GM12878 (cell line): ENCODE results near the gene MAPK8IP3. TPM values are rescaled to one million over a fixed set of nuclear protein-coding genes. Genes with fewer than 3 reads are reported as not detected.

Experiments used
- ATAC-seq: fragments of 200-7000 bp; cut with Tn5 transposase; 3 replicates; pipeline ENCODE4 v1.9.1; 2020; ENCODE audit warnings: mild to moderate bottlenecking, moderate library complexity
- BruUV-seq: library from RNA; stranded (reverse); fragments of 400-500 nt; replicated peaks from 2 replicates; lab custom pipeline; 2021; lab: Mats Ljungman, UMichigan
- CTCF ChIA-PET: fragments of 300-600 bp; sonication (Branson Sonifier 250); formaldehyde crosslinking; extraction: SDS; loops from one replicate; lab custom pipeline; 2021; ENCODE audit warnings: inconsistent platforms; lab: Yijun Ruan, JAX
- POLR2A ChIA-PET: fragments of 350-600 bp; formaldehyde crosslinking; extraction: SDS; loops from one replicate; lab custom pipeline; 2021; ENCODE audit warnings: inconsistent platforms; lab: Charles Lee
- RAD21 ChIA-PET: fragments of 300-600 bp; sonication (Branson Sonifier 250); formaldehyde crosslinking; loops from one replicate; lab custom pipeline; 2023; ENCODE audit warnings: antibody characterized with exemption; ENCODE audit not compliant: unreplicated experiment; lab: Charles Lee
- SMC1A ChIA-PET: fragments of 300-600 bp; sonication (Branson Sonifier 250); formaldehyde crosslinking; loops from one replicate; lab custom pipeline; 2023; ENCODE audit not compliant: unreplicated experiment, uncharacterized antibody; lab: Charles Lee
- DNase-seq: peaks from one replicate; pipeline ENCODE4 v3.0.0-alpha.2; 2011; ENCODE audit warnings: low read depth, low spot score
- FAIRE-seq: peaks from 3 replicates; lab custom pipeline; 2011; peaks lifted over from hg19 to GRCh38; lab: Jason Lieb, UNC
- H2AFZ ChIP-seq: 2 replicates; pipeline ENCODE4 v1.6.0; 2011; ENCODE audit warnings: low read depth, low read length, control low read depth; ENCODE audit not compliant: control insufficient read depth
- H3K27ac ChIP-seq: 2 replicates; pipeline ENCODE4 v1.5.1; 2011; ENCODE audit warnings: control low read depth; ENCODE audit not compliant: control insufficient read depth, insufficient read depth
- H3K27me3 ChIP-seq, 2 experiments: replicated peaks in 1 of 2; 2 replicates each; pipeline versions ENCODE4 v1.6.0 to v1.6.1; 2011; ENCODE audit warnings: low read length in 1 of 2; ENCODE audit not compliant: control insufficient read depth in 2 of 2, insufficient read depth in 2 of 2
- H3K36me3 ChIP-seq, 2 experiments: 2 replicates each; pipeline ENCODE4 v1.5.1; 2011; ENCODE audit warnings: low read length in 1 of 2; ENCODE audit not compliant: control insufficient read depth in 2 of 2, insufficient read depth in 2 of 2
- H3K4me1 ChIP-seq: 2 replicates; pipeline ENCODE4 v1.6.1; 2011; ENCODE audit warnings: mild to moderate bottlenecking, low read length, moderate library complexity, mixed read lengths; ENCODE audit not compliant: control insufficient read depth, insufficient read depth
- H3K4me2 ChIP-seq: 2 replicates; pipeline ENCODE4 v1.6.0; 2011; ENCODE audit warnings: control low read depth; ENCODE audit not compliant: control insufficient read depth, insufficient read depth
- H3K4me3 ChIP-seq: fragments of 200-600 bp; sonication (generic); 2 replicates; pipeline ENCODE4 v1.5.1; 2016
- H3K79me2 ChIP-seq: 2 replicates; pipeline ENCODE4 v1.6.0; 2011; ENCODE audit warnings: low read length; ENCODE audit not compliant: control insufficient read depth, insufficient read depth
- H3K9ac ChIP-seq: 2 replicates; pipeline ENCODE4 v1.8.0; 2011; ENCODE audit warnings: low read length, control low read depth, mixed read lengths; ENCODE audit not compliant: control insufficient read depth, insufficient read depth
- H3K9me3 ChIP-seq: replicated peaks from 3 replicates; pipeline ENCODE4 v1.5.1; 2011; ENCODE audit warnings: mild to moderate bottlenecking, low read length; ENCODE audit not compliant: control insufficient read depth, insufficient read depth
- H4K20me1 ChIP-seq: 2 replicates; pipeline ENCODE4 v1.6.0; 2011; ENCODE audit not compliant: control insufficient read depth, insufficient read depth
- BCL11A ChIP-seq: IDR thresholded peaks from 2 replicates; pipeline ENCODE4 v1.6.1; 2011; ENCODE audit warnings: low read depth, low read length
- E2F4 ChIP-seq: IDR thresholded peaks from 2 replicates; pipeline ENCODE4 v1.6.1; 2012; ENCODE audit warnings: low read depth, low read length, improper control_type of control experiment
- GABPA ChIP-seq: IDR thresholded peaks from 2 replicates; pipeline ENCODE4 v1.6.1; 2014; ENCODE audit warnings: antibody characterized with exemption, low read depth, mild to moderate bottlenecking, inconsistent platforms
- IKZF2 ChIP-seq, 2 experiments: fragments of 450-650 bp; IDR thresholded peaks; 2 replicates each; pipeline ENCODE4 v1.6.1; 2017; ENCODE audit warnings: mild to moderate bottlenecking in 2 of 2, moderate library complexity in 2 of 2
- JUND ChIP-seq: IDR thresholded peaks from 2 replicates; pipeline ENCODE4 v1.6.1; 2012; ENCODE audit warnings: low read depth, mild to moderate bottlenecking, low read length, improper control_type of control experiment, moderate library complexity
- KAT2A ChIP-seq: conservative IDR thresholded peaks from 2 replicates; pipeline ENCODE4 v1.6.1; 2011; ENCODE audit warnings: low read depth, low read length; ENCODE audit not compliant: control insufficient read depth
- PML ChIP-seq: IDR thresholded peaks from 2 replicates; pipeline ENCODE4 v1.6.1; 2012; ENCODE audit warnings: low read length, inconsistent platforms
- RFX5 ChIP-seq: IDR thresholded peaks from 2 replicates; pipeline ENCODE4 v1.6.1; 2011; ENCODE audit warnings: low read depth, low read length, improper control_type of control experiment
- SPI1 ChIP-seq: IDR thresholded peaks from 2 replicates; pipeline ENCODE4 v1.6.1; 2011; ENCODE audit warnings: low read depth, mild to moderate bottlenecking, low read length, moderate library complexity, borderline replicate concordance; ENCODE audit not compliant: insufficient read depth
- SREBF1 ChIP-seq: IDR thresholded peaks from 2 replicates; pipeline ENCODE4 v1.6.1; 2012; ENCODE audit warnings: mild to moderate bottlenecking, low read length
- SUPT20H ChIP-seq: IDR thresholded peaks from 2 replicates; pipeline ENCODE4 v1.6.1; 2011; ENCODE audit warnings: low read depth, mild to moderate bottlenecking, low read length, moderate library complexity, borderline replicate concordance; ENCODE audit not compliant: control insufficient read depth
- SUZ12 ChIP-seq: fragments of 200-600 bp; sonication (generic); IDR thresholded peaks from one replicate; pipeline ENCODE4 v1.6.1; 2018; ENCODE audit warnings: antibody characterized with exemption, mild to moderate bottlenecking; ENCODE audit not compliant: unreplicated experiment
- TARDBP ChIP-seq: IDR thresholded peaks from 2 replicates; pipeline ENCODE4 v1.6.1; 2016; ENCODE audit warnings: borderline replicate concordance
- TBL1XR1 ChIP-seq: IDR thresholded peaks from 2 replicates; pipeline ENCODE4 v1.6.1; 2012; ENCODE audit warnings: low read depth, low read length, improper control_type of control experiment
- ZNF274 ChIP-seq: IDR thresholded peaks from one replicate; pipeline ENCODE4 v1.8.0; 2011; ENCODE audit not compliant: insufficient read length, insufficient read depth
- WGBS: methylation state at CpG from one replicate; pipeline ENCODE4 v1.1.6; 2016; ENCODE audit warnings: low lambda C conversion rate; ENCODE audit not compliant: insufficient replicate concordance, insufficient coverage; ENCODE audit errors: missing lambda C conversion rate; 5-methylcytosine and 5-hydroxymethylcytosine counted together
- in situ Hi-C: fragments of 300-500 bp; cut with MboI; formaldehyde crosslinking; loops from 9 replicates; pipeline ENCODE4 v1.14.3; 2018; ENCODE audit warnings: mixed read lengths
- intact Hi-C: fragments of 100-400 bp; cut with micrococcal nuclease; formaldehyde crosslinking; loops from one replicate; pipeline ENCODE4 v1.14.2; 2022; ENCODE audit not compliant: unreplicated experiment
- polyA plus RNA-seq, 11 experiments: library from polyadenylated mRNA; depleted of rRNA in 4 of 11; unstranded in 6 of 11; stranded (reverse) in 5 of 11; fragments of >200 nt; fragmentation: Nextera tagmentation in 4 of 11; fragmentation: Illumina TruSeq in 1 of 11; extraction: Ambion mirVana in 4 of 11; extraction: Trizol in 1 of 11; gene quantifications; 1 replicate in 1 of 11; 2 replicates in 10 of 11; pipeline versions ENCODE4 v1.2.1 to v1.2.3, GENCODE V29; 2011 to 2016; ENCODE audit warnings: inconsistent platforms in 2 of 11, missing spikeins in 2 of 11, low read depth in 1 of 11
- total RNA-seq, 4 experiments: library from RNA; depleted of rRNA in 3 of 4; stranded (reverse); fragments of >200 nt in 3 of 4; fragmentation: Illumina TruSeq in 1 of 4; extraction: Trizol in 1 of 4; gene quantifications; 2 replicates each; pipeline versions ENCODE4 v1.2.1 to v1.2.3, GENCODE V29; 2013 to 2021
- TF ChIP-seq, protein P1 (sequence below): fragments of 450-650 bp; IDR thresholded peaks from 2 replicates; pipeline ENCODE4 v1.6.1; 2016; ENCODE audit warnings: mild to moderate bottlenecking, moderate library complexity, borderline replicate concordance

MAPK8IP3 gene
- total and polyA plus RNA-seq, 10 of the 15 experiments (the other 5 are each of a cell fraction or from before 2014, with no cell fraction given): 0.06 to 67.9 (median 18.2) TPM

DNA sequence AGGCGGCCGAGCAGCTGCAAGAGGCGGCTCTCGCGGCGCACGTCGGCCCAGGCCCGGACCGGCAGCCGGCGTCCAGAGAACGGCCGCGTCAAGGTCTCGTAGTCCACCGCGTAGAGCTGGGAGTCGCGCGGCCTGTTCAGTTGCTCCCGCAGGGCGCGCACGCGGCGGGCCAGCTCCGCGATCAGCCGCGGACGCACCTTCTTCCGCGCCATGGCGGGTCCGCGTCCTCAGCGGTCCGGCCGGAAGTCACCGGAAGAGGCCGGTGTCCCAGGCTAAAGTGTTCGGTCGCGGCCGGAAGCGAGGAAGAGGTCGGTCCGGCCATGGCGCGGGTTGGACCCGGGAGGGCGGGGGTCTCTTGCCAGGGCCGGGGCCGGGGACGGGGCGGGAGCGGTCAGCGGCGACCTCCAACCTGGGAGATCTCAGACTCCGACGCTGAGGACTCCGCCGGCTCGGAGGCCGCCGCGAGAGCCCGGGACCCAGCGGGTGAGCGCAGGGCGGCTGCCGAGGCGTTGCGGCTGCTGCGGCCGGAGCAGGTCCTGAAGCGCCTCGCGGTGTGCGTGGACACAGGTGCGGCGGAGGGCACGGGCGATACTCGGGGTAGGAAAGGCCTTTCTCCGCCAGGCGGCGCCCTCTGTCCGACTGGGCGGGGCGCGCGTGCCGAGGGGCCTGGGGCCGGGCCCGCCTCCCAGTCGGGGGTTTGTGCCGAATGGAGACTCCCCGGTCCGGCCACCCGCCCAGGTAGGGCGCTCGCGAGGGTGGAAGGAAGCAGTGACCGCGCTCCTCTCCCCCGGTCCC lies 67.1 kb downstream of the MAPK8IP3 start, which contains the start of gene MRPS34 (continued):
- TF ChIP-seq KAT2A: no peak
- TF ChIP-seq, all 136 proteins: peak for 58

GRCh38 chr16:1773703-1774447 lies 67.9 kb downstream of the MAPK8IP3 start:
- Histone ChIP-seq H2AFZ (peak overlapping the region; percentile 81), H4K20me1 (no peaks in the 10 kb centered on the region), H3K4me1 (peaks cover 15% of the 10 kb centered on the region), H3K27ac (peak overlapping the region; percentile 89), H3K9me3 (no peaks in the 10 kb centered on the region), H3K27me3 (no peaks in the 10 kb centered on the region), H3K4me3 (peak overlapping the region; percentile 100), H3K9ac (peak overlapping the region; percentile 78), H3K79me2 (peaks cover 43% of the 10 kb centered on the region), H3K36me3 (peaks cover 0 to 12% of the 10 kb centered on the region in 2 experiments; a peak in 2 of 4 replicates), H3K4me2 (peak overlapping the region; percentile 94)
- ChIA-PET CTCF (interaction anchor here (0.5 to 1.2 kb wide), 5 partner anchors 9 to 281 kb away, joined by 3 to 9 read pairs (median 3); partner anchors contain the start of genes NUBP2, SPSB3 and TELO2), SMC1A (no interaction called here), POLR2A (interaction anchor here (5.8 kb wide), 1 partner anchor 8 kb away, joined by 39 read pairs; the partner anchor contains the start of genes NUBP2 and SPSB3), RAD21 (no interaction called here)
- in situ Hi-C loops: loop anchor here (5.0 kb wide), 1 partner anchor 62 kb away; no protein-coding TSS in a partner anchor
- ATAC-seq (no peak), DNase-seq (no peak), FAIRE-seq (no peak)
- no TSS peak for BruUV-seq
- 15% methylated on average over 37 of the region's 45 CpGs for WGBS
- intact Hi-C loops: loop anchor here (5.0 kb wide), 1 partner anchor 67 kb away; the partner anchor contains the start of gene MAPK8IP3
- TF ChIP-seq SPI1 (peak; percentile 30; the same call in 1 of the 2 replicates), SUPT20H (no peak), E2F4 (no peak), TBL1XR1 (no peak), SUZ12 (no peak), JUND (no peak), GABPA (no peak), TARDBP (no peak), BCL11A (0 out of 2 replicates have a peak, but pooled peaks have one; percentile 1), IKZF2 (IDR thresholded peaks at IDR 0.05) (no peak), PML (no peak), RFX5 (no peak), SREBF1 (no peak), ZNF274 (no peak)
- TF ChIP-seq, protein P1, sequence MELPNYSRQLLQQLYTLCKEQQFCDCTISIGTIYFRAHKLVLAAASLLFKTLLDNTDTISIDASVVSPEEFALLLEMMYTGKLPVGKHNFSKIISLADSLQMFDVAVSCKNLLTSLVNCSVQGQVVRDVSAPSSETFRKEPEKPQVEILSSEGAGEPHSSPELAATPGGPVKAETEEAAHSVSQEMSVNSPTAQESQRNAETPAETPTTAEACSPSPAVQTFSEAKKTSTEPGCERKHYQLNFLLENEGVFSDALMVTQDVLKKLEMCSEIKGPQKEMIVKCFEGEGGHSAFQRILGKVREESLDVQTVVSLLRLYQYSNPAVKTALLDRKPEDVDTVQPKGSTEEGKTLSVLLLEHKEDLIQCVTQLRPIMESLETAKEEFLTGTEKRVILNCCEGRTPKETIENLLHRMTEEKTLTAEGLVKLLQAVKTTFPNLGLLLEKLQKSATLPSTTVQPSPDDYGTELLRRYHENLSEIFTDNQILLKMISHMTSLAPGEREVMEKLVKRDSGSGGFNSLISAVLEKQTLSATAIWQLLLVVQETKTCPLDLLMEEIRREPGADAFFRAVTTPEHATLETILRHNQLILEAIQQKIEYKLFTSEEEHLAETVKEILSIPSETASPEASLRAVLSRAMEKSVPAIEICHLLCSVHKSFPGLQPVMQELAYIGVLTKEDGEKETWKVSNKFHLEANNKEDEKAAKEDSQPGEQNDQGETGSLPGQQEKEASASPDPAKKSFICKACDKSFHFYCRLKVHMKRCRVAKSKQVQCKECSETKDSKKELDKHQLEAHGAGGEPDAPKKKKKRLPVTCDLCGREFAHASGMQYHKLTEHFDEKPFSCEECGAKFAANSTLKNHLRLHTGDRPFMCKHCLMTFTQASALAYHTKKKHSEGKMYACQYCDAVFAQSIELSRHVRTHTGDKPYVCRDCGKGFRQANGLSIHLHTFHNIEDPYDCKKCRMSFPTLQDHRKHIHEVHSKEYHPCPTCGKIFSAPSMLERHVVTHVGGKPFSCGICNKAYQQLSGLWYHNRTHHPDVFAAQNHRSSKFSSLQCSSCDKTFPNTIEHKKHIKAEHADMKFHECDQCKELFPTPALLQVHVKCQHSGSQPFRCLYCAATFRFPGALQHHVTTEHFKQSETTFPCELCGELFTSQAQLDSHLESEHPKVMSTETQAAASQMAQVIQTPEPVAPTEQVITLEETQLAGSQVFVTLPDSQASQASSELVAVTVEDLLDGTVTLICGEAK: no peak
